Stimulated activated naive CD8-positive, alpha-beta T cell treated with anti-CD3 and anti-CD28 coated beads, Interleukin-15, Interleukin-2, amounts not matched to agents 100 U/mL and 50 U/mL, for 24 hours (primary cell): ENCODE measurements around the gene RNF125.

Experiments used
- ATAC-seq: fragments of 150-1000 bp; cut with Tn5 transposase; one replicate; pipeline ENCODE4 v1.10.0; 2021
- DNase-seq: peaks from one replicate; pipeline ENCODE4 v3.0.0; 2021

Gene RNF125

GRCh38 chr18:32091325-32091723 lies 72.7 kb downstream of the RNF125 start:
- DNase-seq (no peak), ATAC-seq (no peak)

DNA sequence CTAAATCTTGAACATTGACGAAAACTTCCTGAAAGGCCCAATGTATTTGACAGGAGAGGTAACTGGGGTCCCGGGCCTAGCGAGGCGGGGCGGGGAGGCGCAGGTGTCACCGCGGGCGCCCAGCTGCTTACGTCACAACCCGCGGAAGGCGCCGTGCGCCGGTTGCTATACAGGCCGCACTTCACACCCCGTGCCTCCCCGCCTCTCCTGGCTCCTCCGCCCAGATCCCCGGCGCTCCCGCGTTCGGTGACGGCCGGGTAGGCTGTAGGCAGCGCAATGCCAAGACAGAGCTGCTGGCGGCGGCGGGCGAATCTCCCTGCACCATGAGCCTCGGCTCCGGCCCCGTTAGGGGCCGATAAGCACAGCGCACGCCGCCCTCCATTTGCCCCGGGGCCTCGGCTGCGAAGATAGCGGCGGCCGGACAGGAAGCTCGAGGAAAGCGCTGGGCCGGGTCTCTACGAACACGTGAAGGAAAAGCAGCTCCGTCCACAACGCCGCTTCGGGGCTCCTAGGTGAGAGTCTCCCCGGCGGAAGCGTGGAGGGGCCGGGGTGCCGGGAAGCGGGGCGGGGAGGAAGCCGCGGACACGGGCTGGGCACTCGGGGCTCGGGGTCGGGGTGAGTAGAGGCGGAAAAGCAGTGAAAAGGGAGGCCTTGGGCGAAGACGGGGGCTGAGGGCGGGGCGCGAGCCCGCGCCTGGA lies 73.2 kb downstream of the RNF125 start, which contains the start of gene RNF138:
Gene RNF138 (plus strand): TSS at position 151 of the 698 bp plus-strand sequence. CDS start 903 bp downstream, outside the sequence.
- DNase-seq = peak; percentile 90
- ATAC-seq = peak; percentile 57

DNA sequence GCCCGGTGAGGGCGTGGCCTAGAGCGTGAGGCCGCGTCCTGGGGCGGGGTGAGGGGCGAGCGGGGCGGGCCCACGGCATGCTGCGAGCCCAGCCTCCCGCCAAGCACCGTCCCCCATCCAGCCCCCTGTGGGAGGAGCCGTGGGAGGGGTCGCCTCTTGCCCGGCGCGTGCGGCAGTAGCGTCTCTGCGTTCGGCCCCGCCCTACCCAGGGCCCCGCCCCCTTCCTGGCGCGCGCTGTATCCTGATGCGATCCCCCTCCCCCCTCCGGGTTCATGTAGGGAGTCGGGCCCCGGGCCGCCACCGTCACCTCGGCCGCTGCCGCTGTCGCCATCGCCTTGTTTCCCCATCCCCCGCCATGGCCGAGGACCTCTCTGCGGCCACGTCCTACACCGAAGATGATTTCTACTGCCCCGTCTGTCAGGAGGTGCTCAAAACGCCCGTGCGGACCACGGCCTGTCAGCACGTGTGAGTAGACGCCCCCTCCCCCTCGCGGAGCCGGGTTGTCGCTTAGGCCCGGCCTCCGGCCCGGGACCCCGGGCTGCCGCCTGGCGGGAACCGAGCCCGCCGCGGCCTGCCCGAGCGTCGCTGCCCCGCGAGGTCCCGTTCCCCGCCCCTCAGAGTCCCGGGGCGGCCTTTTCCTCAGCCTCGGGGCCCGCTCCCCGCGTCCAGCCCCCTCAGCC lies 73.9 kb downstream of the RNF125 start:
- ATAC-seq (peak; percentile 93), DNase-seq (peak; percentile 100)

GRCh38 chr18:32093102-32093511 lies 74.5 kb downstream of the RNF125 start:
- peak; percentile 47 for DNase-seq
- ATAC-seq = no peak

DNA sequence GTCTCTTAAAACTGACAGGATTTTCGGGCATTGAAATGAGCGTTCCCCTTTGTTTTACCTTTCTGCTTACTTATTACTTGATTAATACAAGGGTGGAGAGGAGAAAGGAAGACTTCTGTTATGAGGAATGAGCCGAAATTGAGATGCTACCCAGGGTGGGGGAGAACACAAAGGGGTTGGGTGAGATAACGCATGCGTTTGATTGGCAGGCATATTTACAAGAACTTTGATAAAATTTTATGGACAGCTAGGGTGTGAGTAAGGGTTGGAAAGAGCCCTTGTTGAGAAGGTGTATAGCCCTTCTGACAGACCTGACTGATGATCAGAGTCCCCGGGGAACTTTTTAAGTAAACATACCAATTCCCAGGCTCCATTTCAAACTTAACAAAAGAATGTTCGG lies 74.9 kb downstream of the RNF125 start:
- ATAC-seq (no peak), DNase-seq (no peak)

DNA sequence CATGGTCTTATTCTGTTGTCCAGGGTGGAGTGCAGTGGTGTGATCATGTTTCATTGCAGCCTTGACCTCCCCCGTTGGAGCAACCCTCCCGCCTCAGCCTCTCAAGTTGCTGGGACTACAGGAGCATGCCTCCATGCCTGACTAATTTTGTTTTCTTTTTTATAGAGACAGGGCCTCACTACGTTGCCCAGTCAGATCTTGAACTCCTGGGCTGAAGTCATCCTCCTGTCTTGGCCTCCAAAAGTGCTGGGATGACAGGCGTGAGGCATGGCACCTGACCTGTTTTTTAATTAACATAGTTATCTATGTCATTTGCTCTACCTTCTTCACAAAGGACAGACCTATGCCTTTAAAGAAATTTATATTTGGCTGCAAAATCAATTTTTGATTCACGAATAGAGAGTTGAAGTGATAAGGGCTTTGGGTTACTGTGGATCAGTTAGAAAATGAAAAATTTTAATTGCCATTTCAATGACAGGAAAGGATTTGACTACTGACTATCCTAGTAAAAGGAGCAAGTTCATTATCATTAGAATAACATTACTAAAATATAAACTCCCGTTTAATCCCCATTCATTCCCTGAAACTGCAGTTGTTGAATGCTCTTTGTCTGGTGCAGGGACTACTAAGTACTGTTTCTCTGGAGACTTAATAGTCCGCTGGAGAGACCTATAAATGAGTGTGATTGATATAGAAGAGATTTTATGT lies 76.7 kb downstream of the RNF125 start:
- ATAC-seq (no peak), DNase-seq (no peak)

GRCh38 chr18:32095900-32096229 lies 77.2 kb downstream of the RNF125 start:
- DNase-seq (no peak), ATAC-seq (no peak)

DNA sequence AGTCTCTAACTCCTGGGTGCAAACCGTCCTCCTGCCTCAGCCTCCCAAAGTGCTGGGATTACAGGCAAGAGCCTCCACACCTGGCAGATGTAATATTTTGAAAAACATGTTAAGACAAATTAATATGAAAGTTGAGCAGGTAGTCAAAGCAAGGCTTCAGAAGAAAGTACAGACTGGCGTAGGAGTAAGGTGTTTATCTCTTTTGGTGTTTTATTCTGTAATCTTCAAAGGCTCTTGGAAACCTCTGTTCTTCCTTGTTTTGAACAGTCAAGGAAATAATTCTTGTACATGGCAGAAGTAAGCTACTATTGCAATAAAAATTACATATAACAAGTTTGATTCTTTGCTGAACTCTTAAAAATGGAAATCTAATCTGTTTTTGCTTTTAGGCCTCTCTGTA lies 78.3 kb downstream of the RNF125 start:
- DNase-seq = no peak

DNA sequence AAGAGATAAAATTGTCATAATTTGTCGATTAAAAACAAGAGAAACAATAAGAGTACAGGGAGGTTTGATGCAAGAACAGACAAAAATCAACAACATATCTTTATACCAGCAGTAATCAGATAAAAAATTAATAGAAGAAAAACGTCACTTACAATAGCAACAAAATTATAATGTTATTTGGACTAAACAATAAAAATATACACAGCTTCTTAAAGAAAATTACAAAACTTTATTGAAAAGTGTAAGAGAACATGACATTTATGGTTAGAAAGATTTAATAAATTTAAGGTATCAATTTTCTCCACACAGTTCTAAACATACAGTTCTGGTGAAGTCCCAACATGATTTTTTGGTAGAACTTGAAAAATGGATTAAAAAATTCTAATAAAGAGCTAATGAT lies 85.9 kb downstream of the RNF125 start:
- DNase-seq = no peak
- no peak for ATAC-seq

More for the DNA sequence above, 78.3 kb downstream of the RNF125 start:
- ATAC-seq = no peak

- DNase-seq = no peak
- no peak for ATAC-seq
Measured at GRCh38 chr18:32110005-32110404, 91.4 kb downstream of the RNF125 start.

- ATAC-seq = no peak
- no peak for DNase-seq
Measured at GRCh38 chr18:32111706-32112105, 93.1 kb downstream of the RNF125 start.

GRCh38 chr18:32112826-32113225 lies 94.2 kb downstream of the RNF125 start:
- ATAC-seq (no peak), DNase-seq (no peak)

- DNase-seq (no peak), ATAC-seq (no peak)
Measured at GRCh38 chr18:32114293-32114942, 95.8 kb downstream of the RNF125 start.

GRCh38 chr18:32122039-32122438 lies 103.4 kb downstream of the RNF125 start:
- ATAC-seq = no peak
- no peak for DNase-seq
